Measurements from ENCODE around the gene PGM1. TPM values are rescaled to one million over a fixed set of nuclear protein-coding genes. Genes with fewer than 3 reads are reported as not detected.

PGM1 gene
- polyA plus RNA-seq, 1 of the 3 experiments (the other 2 are of a cell fraction): 20.7 TPM

- Histone ChIP-seq H3F3A (replicated peaks; ENCODE audit: insufficient read depth) (no peaks in the 10 kb centered on the region), H3K4me1 (ENCODE audit: control insufficient read depth in 1 of 2, insufficient read depth in 2 of 2, low read depth in 1 of 2, low read length in 1 of 2) (peaks cover 0 to 5% of the 10 kb centered on the region in 2 experiments; a peak in 1 of 4 replicates), H3K4me2 (no peak overlapping the region), H4K20me1 (ENCODE audit: insufficient read depth) (no peaks in the 10 kb centered on the region), H2AFZ (ENCODE audit: low read depth) (no peak overlapping the region), H3K4me3 (ENCODE audit: low read depth in 2 of 2, low read length in 1 of 2) (no peak overlapping the region), H3K79me2 (ENCODE audit: insufficient read depth) (no peaks in the 10 kb centered on the region), H3K36me3 (replicated peaks in 1 of 2; ENCODE audit: control insufficient read depth in 1 of 2, insufficient read depth in 2 of 2, low read length in 1 of 2) (no peaks in the 10 kb centered on the region), H3K9ac (no peak overlapping the region), H3K27ac (ENCODE audit: low read depth in 2 of 2, low read length in 1 of 2) (no peak overlapping the region), H3K9me3 (no peaks in the 10 kb centered on the region), H3K9me2 (no peaks in the 10 kb centered on the region), H3K27me3 (ENCODE audit: insufficient read depth) (no peaks in the 10 kb centered on the region)
- ChIA-PET POLR2A (no interaction called here), CTCF (interaction anchor here (1.3 to 2.0 kb wide), 7 partner anchors 9 to 577 kb away, joined by 3 to 6 read pairs (median 5); no protein-coding TSS in a partner anchor)
- TF ChIP-seq SIN3A (IDR thresholded peaks at IDR 0.05; ENCODE audit: borderline replicate concordance, low read depth, low read length): no peak
- TF ChIP-seq FOXM1 (IDR thresholded peaks at IDR 0.05; ENCODE audit: low read depth): no peak
- no peak for DNase-seq
- 96% methylated on average over 11 of the region's 15 CpGs for WGBS (ENCODE audit: low lambda C conversion rate)
Observed at GRCh38 chr1:63669151-63669961, 76.1 kb downstream of the PGM1 start.

- no peaks in the 10 kb centered on the region for H3F3A ChIP-seq (replicated peaks; ENCODE audit: insufficient read depth)
- no peak overlapping the region for H2AFZ ChIP-seq (ENCODE audit: low read depth)
- no peaks in the 10 kb centered on the region for H3K27me3 ChIP-seq (ENCODE audit: insufficient read depth)
- H3K9me2 ChIP-seq: no peaks in the 10 kb centered on the region
- WGBS (ENCODE audit: low lambda C conversion rate): 94% methylated on average over 4 of the region's 5 CpGs
- DNase-seq: no peak
- TF ChIP-seq MXI1 (IDR thresholded peaks at IDR 0.05; ENCODE audit: low read depth, low read length) (no peak), TEAD4 (IDR thresholded peaks at IDR 0.05; ENCODE audit: borderline replicate concordance, insufficient read depth) (no peak), CTCF (IDR thresholded peaks at IDR 0.05) (no peak), USF1 (IDR thresholded peaks at IDR 0.05; ENCODE audit: borderline replicate concordance, low read depth) (no peak), ZBTB33 (IDR thresholded peaks at IDR 0.05; ENCODE audit: borderline replicate concordance, low read depth) (no peak), RXRA (IDR thresholded peaks at IDR 0.05; ENCODE audit: borderline replicate concordance, low read depth) (no peak), USF2 (IDR thresholded peaks at IDR 0.05; ENCODE audit: borderline replicate concordance, low read depth, low read length) (no peak), GATA2 (CRISPR knock-in tag; IDR thresholded peaks at IDR 0.05) (no peak)
- POLR2A ChIA-PET: no interaction called here
- H3K4me3 ChIP-seq (ENCODE audit: low read depth in 2 of 2, low read length in 1 of 2): no peak overlapping the region
- no peak overlapping the region for H3K9ac ChIP-seq
- no peaks in the 10 kb centered on the region for H3K36me3 ChIP-seq (replicated peaks in 1 of 2; ENCODE audit: control insufficient read depth in 1 of 2, insufficient read depth in 2 of 2, low read length in 1 of 2)
- CTCF ChIA-PET: interaction anchor here (0.8 to 1.8 kb wide), 5 partner anchors 10 to 578 kb away, joined by 3 to 6 read pairs (median 5); no protein-coding TSS in a partner anchor
- no peaks in the 10 kb centered on the region for H4K20me1 ChIP-seq (ENCODE audit: insufficient read depth)
- no peaks in the 10 kb centered on the region for H3K9me3 ChIP-seq
- H3K4me2 ChIP-seq: no peak overlapping the region
- H3K4me1 ChIP-seq (ENCODE audit: control insufficient read depth in 1 of 2, insufficient read depth in 2 of 2, low read depth in 1 of 2, low read length in 1 of 2): peaks cover 0 to 11% of the 10 kb centered on the region in 2 experiments; a peak in 2 of 4 replicates
- no peak overlapping the region for H3K27ac ChIP-seq (ENCODE audit: low read depth in 2 of 2, low read length in 1 of 2)
- no peaks in the 10 kb centered on the region for H3K79me2 ChIP-seq (ENCODE audit: insufficient read depth)
Observed at GRCh38 chr1:63670164-63670563, 77.0 kb downstream of the PGM1 start.
